GM18508 (cell line): ENCODE results near the gene LRRC23.
"Not testable (repeated sequence)": the region's sequence is repeated elsewhere in the genome, so short reads cannot be mapped to it uniquely, and the experiment has no call there.

Source experiments
- ATAC-seq: cut with Tn5 transposase; IDR thresholded peaks from one replicate; pipeline ENCODE4 v1.9.1; 2021; ENCODE audit warnings: moderate number of reproducible peaks; ENCODE audit not compliant: insufficient read depth, unreplicated experiment

Gene LRRC23

GRCh38 chr12:6899837-6900519 is 4.6 kb upstream of the LRRC23 start:
- ATAC-seq, result no peak

- ATAC-seq, result no peak
These were observed 2.2 kb upstream of the LRRC23 start for GRCh38 chr12:6902448-6902847.

GRCh38 chr12:6903722-6904121 is 900 bp upstream of the LRRC23 start:
- ATAC-seq, result no peak

- no peak for ATAC-seq
These were observed 905 bp downstream of the LRRC23 start for GRCh38 chr12:6905414-6906040.

- ATAC-seq, result not testable (repeated sequence)
These were observed 3.5 kb downstream of the LRRC23 start for GRCh38 chr12:6908141-6908540.

- no peak for ATAC-seq
These were observed 5.0 kb downstream of the LRRC23 start for GRCh38 chr12:6909421-6910145.

- ATAC-seq, result no peak
These were observed 7.7 kb downstream of the LRRC23 start for GRCh38 chr12:6912164-6912935.

GRCh38 chr12:6914246-6914946 is 9.8 kb downstream of the LRRC23 start, which contains the start of gene ENO2:
TSS of gene ENO2 (plus strand) at chr12:6914580. CDS start at chr12:6915833, 1,253 bp downstream.
- ATAC-seq, result no peak

GRCh38 chr12:6914947-6915788 is 10.5 kb downstream of the LRRC23 start:
- ATAC-seq, result no peak

GRCh38 chr12:6915789-6916285 is 11.2 kb downstream of the LRRC23 start:
- no peak for ATAC-seq

- no peak for ATAC-seq
These were observed 12.0 kb downstream of the LRRC23 start for GRCh38 chr12:6916426-6917200.

GRCh38 chr12:6917491-6918231 is 13.0 kb downstream of the LRRC23 start:
- no peak for ATAC-seq

- ATAC-seq, result no peak
These were observed 15.0 kb downstream of the LRRC23 start for GRCh38 chr12:6919588-6919987.

GRCh38 chr12:6921539-6921938 is 16.9 kb downstream of the LRRC23 start:
- ATAC-seq, result no peak

GRCh38 chr12:6921996-6922946 is 17.6 kb downstream of the LRRC23 start:
- ATAC-seq, result no peak

GRCh38 chr12:6923003-6923732 is 18.5 kb downstream of the LRRC23 start:
- ATAC-seq, result no peak
